22Rv1 (cell line): ENCODE results near the gene FHIT.

Experiments
- CTCF ChIP-seq: fragments of 450-650 bp; IDR thresholded peaks from 2 replicates; pipeline ENCODE4 v1.5.1; 2017; ENCODE audit warnings: mild to moderate bottlenecking
- ZFX ChIP-seq: fragments of 450-650 bp; IDR thresholded peaks from 2 replicates; pipeline ENCODE4 v1.6.1; 2017; ENCODE audit warnings: antibody characterized with exemption, borderline replicate concordance

- TF ChIP-seq CTCF (no peak), ZFX (no peak)
Observed at GRCh38 chr3:59866076-59866475, 1385.2 kb downstream of the FHIT start.
